Mesodermal cell (in vitro differentiated cells): ENCODE data around the gene ZNF14.

Source experiments
- H3K27ac ChIP-seq: 2 replicates; pipeline ENCODE4 v1.7.0; 2013; ENCODE audit warnings: mild to moderate bottlenecking, low read depth, low read length, moderate library complexity; ENCODE audit not compliant: severe bottlenecking
- H3K36me3 ChIP-seq: 2 replicates; pipeline ENCODE4 v1.7.1; 2013; ENCODE audit warnings: mild to moderate bottlenecking, low read length, moderate library complexity; ENCODE audit not compliant: control insufficient read depth, insufficient read depth
- H3K4me1 ChIP-seq: one replicate; pipeline ENCODE4 v1.7.1; 2013; ENCODE audit warnings: mild to moderate bottlenecking, low read length; ENCODE audit not compliant: insufficient read depth, control insufficient read depth, poor library complexity, severe bottlenecking
- H3K4me3 ChIP-seq: 2 replicates; pipeline ENCODE4 v1.7.0; 2013; ENCODE audit warnings: low read length, control low read depth, mild to moderate bottlenecking; ENCODE audit not compliant: insufficient read depth, poor library complexity, severe bottlenecking; ENCODE audit errors: extremely low read depth
- H3K9me3 ChIP-seq: 2 replicates; pipeline ENCODE4 v1.7.1; 2013; ENCODE audit warnings: mild to moderate bottlenecking, low read length, moderate library complexity; ENCODE audit not compliant: control insufficient read depth
- WGBS, 2 experiments: methylation state at CpG; one replicate each; pipeline ENCODE4 v1.1.5; 2013; ENCODE audit warnings: missing lambda C conversion rate in 2 of 2; ENCODE audit not compliant: insufficient coverage in 2 of 2; 5-methylcytosine and 5-hydroxymethylcytosine counted together

ZNF14 gene

GRCh38 chr19:19752760-19753403 lies 20.0 kb upstream of the ZNF14 start:
- H3K4me3 ChIP-seq = no peak overlapping the region
- H3K4me1 ChIP-seq = no peaks in the 10 kb centered on the region
- H3K36me3 ChIP-seq = no peaks in the 10 kb centered on the region
- peaks cover 4% of the 10 kb centered on the region for H3K9me3 ChIP-seq
- WGBS, 2 experiments = 97 to 99% methylated on average over 6 to 10 of the region's 11 CpGs
- no peak overlapping the region for H3K27ac ChIP-seq

GRCh38 chr19:19751846-19752245 lies 18.9 kb upstream of the ZNF14 start:
- no peaks in the 10 kb centered on the region for H3K36me3 ChIP-seq
- H3K4me3 ChIP-seq = no peak overlapping the region
- H3K4me1 ChIP-seq = no peaks in the 10 kb centered on the region
- H3K9me3 ChIP-seq = peaks cover 4% of the 10 kb centered on the region
- WGBS, 2 experiments = 89 to 93% methylated on average over 11 to 12 of the region's 12 CpGs
- H3K27ac ChIP-seq = no peak overlapping the region

DNA sequence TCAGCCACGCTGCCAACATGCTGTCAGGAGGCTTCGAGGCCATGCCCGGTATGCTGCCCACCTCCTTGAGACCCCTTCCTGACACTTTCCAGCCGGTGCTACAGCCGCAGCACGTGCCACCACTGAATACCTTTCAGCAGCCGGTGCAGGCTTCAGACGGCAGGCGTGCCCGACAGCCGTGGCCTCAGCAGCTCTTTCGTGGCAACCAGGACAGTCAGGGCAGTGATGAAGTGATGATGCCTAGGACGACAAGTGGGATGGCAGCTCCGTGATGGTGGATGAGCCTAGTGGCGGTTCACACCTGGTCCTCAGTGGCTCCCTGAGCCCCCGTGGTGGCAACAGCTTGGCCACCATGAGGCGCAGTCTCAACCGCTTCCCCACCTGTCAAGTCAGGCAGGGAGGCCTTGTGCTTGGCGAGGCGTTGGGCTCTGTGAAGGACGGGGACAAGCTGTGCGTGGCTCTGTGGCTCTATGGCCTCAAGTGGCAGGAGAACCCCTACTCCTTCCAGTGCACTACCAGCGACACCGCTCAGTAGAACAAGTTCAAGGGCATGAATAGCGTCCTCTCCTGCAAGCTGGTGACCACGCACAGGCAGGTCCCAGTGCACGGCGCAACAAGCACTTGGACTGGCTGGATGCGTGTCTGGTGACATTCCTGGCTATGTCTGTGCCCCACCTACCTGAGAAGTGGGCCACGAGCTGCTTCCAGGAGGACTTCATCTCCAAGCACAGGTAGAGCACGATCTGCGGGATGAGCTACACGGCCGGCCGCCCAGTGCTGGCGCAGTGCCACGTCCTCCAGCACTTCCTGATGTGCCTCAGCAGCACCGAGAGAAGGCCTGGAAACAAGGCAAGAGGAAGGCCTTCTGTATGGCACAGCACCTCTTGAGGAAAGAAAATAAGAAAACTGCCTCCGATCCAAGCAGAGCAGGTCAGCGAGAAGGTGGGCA lies 18.2 kb upstream of the ZNF14 start:
- Histone ChIP-seq H3K4me3 (no peak overlapping the region), H3K36me3 (no peaks in the 10 kb centered on the region), H3K27ac (no peak overlapping the region), H3K4me1 (no peaks in the 10 kb centered on the region), H3K9me3 (peaks cover 4% of the 10 kb centered on the region)
- 93 to 94% methylated on average over 38 to 39 of the region's 40 CpGs for WGBS, 2 experiments

DNA sequence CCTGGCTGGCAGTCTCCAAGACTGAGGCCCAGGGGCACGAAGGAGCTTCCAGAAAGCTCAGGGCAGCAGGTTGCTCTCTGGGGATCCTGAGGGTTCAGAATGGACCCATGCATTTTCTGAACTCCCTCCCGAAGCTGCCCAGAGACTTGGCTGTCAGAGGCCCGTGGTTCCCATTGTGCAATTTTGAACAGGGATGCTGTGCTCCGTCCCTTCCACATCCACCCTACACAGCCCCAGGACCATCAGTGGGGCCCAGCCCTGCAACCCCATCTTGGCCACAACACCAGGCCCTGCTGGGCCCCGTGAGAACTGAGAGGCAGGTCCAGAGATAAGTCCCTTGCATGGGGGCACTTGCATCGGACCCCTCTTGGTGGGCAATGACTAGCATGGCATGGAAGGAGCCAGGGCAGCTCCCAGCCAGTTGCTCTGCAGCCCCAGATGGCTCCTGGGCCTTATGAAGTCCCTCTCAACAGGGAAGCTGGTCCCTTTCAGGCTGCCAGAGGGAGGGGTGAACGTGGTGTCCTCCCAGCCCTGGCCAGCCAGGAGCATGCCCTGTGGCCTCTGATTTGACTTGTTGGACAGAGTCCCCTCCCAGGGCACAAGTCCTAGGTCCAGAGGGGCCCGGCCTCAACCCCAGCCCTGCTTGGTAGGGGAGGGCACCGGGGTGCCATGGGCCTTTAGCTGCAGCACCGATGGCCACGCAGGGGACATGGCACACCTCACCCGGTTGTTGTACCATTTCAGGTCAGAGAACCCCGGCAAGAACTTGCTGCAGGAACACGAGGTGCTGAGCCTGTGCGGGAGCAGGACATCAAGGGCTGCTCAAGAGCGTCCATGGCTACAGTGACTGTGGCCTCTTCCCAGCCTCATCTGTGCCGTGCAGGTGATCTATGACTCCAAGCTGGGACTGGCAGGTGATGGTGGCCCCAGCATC lies 17.3 kb upstream of the ZNF14 start:
- no peaks in the 10 kb centered on the region for H3K36me3 ChIP-seq
- no peaks in the 10 kb centered on the region for H3K4me1 ChIP-seq
- H3K27ac ChIP-seq = no peak overlapping the region
- no peaks in the 10 kb centered on the region for H3K9me3 ChIP-seq
- H3K4me3 ChIP-seq = no peak overlapping the region
- 86 to 89% methylated on average over 17 of the region's 17 CpGs for WGBS, 2 experiments

GRCh38 chr19:19749117-19749907 lies 16.4 kb upstream of the ZNF14 start:
- Histone ChIP-seq H3K9me3 (no peaks in the 10 kb centered on the region), H3K27ac (no peak overlapping the region), H3K4me1 (no peaks in the 10 kb centered on the region), H3K36me3 (no peaks in the 10 kb centered on the region), H3K4me3 (no peak overlapping the region)
- WGBS, 2 experiments = 81 to 86% methylated on average over 12 to 13 of the region's 13 CpGs

DNA sequence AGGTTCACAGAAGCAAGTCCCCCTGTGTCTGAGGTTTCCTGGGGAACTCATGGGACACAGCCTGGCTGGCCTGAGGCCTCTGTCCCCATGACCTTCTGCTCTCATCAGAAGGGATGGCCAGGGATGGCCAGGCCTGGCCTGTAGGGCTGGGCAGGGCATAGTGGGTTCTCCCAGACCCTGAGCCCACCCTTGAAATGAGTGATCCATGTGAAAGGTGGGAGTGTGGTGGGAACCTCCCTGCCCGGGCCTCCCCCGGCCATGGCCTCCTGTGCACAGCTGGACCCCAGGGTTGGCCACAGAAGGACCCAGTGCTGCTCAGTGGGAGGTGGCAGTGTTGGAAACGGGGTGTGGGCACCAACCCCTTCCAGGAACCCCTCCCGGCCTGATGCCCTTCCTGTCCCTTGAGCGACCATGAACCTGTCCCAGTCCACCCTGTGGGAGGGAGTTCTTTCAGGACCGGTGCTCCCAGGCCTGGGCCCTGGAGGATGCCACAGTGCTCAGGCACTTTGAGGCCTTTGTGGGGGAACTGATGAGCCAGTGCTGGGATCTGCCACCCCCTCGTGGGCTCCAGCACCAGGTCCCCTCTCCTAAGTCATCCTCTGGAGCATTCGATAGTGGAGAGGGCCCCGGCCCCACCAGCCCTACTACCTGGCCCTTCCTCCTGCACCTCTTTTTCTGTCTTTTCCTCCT lies 15.5 kb upstream of the ZNF14 start:
- WGBS, 2 experiments = 84 to 87% methylated on average over 5 to 9 of the region's 9 CpGs
- no peak overlapping the region for H3K4me3 ChIP-seq
- no peaks in the 10 kb centered on the region for H3K9me3 ChIP-seq
- no peaks in the 10 kb centered on the region for H3K4me1 ChIP-seq
- H3K36me3 ChIP-seq = no peaks in the 10 kb centered on the region
- no peak overlapping the region for H3K27ac ChIP-seq

DNA sequence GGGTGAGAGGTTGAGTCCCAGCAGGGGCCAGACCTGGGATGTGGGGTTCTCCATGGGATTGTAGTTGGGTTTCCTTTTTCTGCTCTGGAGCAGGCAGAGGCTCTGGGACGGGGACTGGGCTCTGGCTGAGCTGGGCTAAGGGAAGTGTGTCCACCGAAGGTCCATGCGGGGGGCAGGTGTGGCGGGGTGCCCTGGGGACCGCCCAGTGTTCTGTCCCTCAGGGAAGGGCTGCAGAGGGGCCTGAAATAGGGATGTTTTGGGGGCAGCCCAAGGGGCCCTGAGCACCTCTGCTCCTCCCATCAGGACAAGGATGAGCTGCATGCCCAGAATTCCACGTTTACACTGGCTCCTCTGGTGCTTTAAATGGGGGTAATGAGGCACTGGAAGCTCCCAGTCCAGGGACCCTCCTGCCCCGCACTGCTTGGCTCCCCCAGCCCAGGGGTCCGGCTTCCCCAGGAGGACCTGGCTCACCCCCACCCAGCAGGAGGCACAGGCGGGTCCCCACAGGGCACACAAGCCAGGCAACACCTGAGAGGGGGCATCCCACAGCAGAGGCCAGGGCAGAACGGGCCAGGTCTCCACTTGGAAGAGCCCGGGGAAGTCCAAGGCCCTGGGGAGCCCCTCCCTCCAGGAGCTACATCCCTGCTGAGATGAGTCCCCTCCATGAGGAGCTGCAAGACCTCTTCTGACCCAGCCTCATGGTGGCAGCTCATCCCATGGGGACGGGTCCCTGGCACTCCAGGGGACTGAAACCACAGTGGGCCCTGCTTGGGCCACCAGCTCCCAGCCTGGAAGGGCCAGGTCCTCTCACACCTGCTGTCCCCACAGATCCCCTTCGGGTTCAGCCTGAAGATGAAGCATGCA lies 14.7 kb upstream of the ZNF14 start:
- 81 to 97% methylated on average over 8 to 11 of the region's 13 CpGs for WGBS, 2 experiments
- no peaks in the 10 kb centered on the region for H3K4me1 ChIP-seq

GRCh38 chr19:19746286-19747213 lies 13.6 kb upstream of the ZNF14 start:
- 68 to 77% methylated on average over 13 of the region's 15 CpGs for WGBS, 2 experiments
- H3K9me3 ChIP-seq = no peaks in the 10 kb centered on the region
- H3K36me3 ChIP-seq = no peaks in the 10 kb centered on the region
- H3K4me3 ChIP-seq = no peak overlapping the region
- no peaks in the 10 kb centered on the region for H3K4me1 ChIP-seq
- no peak overlapping the region for H3K27ac ChIP-seq

More for the DNA sequence above, 14.7 kb upstream of the ZNF14 start:
- H3K36me3 ChIP-seq = no peaks in the 10 kb centered on the region
- no peak overlapping the region for H3K27ac ChIP-seq
- no peak overlapping the region for H3K4me3 ChIP-seq
- H3K9me3 ChIP-seq = no peaks in the 10 kb centered on the region
